ENCODE measurements around the gene BAIAP2. TPM values are rescaled to one million over a fixed set of nuclear protein-coding genes. Genes with fewer than 3 reads are reported as not detected.

Gene BAIAP2
- 10 to 100 TPM; 32.6 to 52.3 (median 50.9) TPM for total RNA-seq
- polyA plus RNA-seq = 10 to 100 TPM in 2 of 3 donors, 1 to 10 TPM in 1; 6.5 to 17.2 (median 14.4) TPM

GRCh38 chr17:81034779-81035520 lies at the start of gene BAIAP2:
Gene BAIAP2, plus strand, starts transcription at chr17:81035151. Its CDS starts 104 bp downstream, at chr17:81035255.
- Histone ChIP-seq H3K9me3 (no peaks in the 10 kb centered on the region), H3K4me1 (peaks cover 0 to 55% (median 53%) of the 10 kb centered on the region in 4 donors), H3K27me3 (no peaks in the 10 kb centered on the region), H3K4me3 (peak within 1 kb of the TSS; percentile 53 to 67 (median 62)), H3K27ac (peak within 1 kb of the TSS; percentile 76 to 92 (median 87)), H3K36me3 (peaks cover 0 to 11% (median 0%) of the 10 kb centered on the region in 4 donors)
- peak; percentile 98 for DNase-seq
- WGBS, 2 donors = 1% methylated on average over 92 of the region's 92 CpGs
- peak; percentile 91 to 96 for TF ChIP-seq POLR2A (IDR thresholded peaks at IDR 0.05)
- no peak for TF ChIP-seq EP300 (IDR thresholded peaks at IDR 0.05)
- TF ChIP-seq POLR2AphosphoS5 (IDR thresholded peaks at IDR 0.05) = peak; percentile 99 to 100 (median 100)
- intact Hi-C loops (cut with DNase I) = loop anchor here (5.0 to 10.0 kb wide), 2 partner anchors 43 to 190 kb away; partner anchors contain the start of genes CEP131 and CHMP6

- WGBS, 2 donors = 73 to 86% methylated on average over 7 of the region's 7 CpGs
- H3K27ac ChIP-seq = peak overlapping the region in 3 of 4 donors; percentile 64 to 83 (median 79)
- H3K36me3 ChIP-seq = no peaks in the 10 kb centered on the region
- intact Hi-C loops (cut with DNase I) = loop anchor here (5.0 kb wide), 1 partner anchor 256 kb away; no protein-coding TSS in a partner anchor
- peaks cover under 1 to 61% (median 55%) of the 10 kb centered on the region in 4 donors for H3K4me1 ChIP-seq
- no peak for DNase-seq
- no peak overlapping the region for H3K4me3 ChIP-seq
- H3K9me3 ChIP-seq = no peaks in the 10 kb centered on the region
- TF ChIP-seq CTCF (IDR thresholded peaks at IDR 0.05) (no peak), EP300 (IDR thresholded peaks at IDR 0.05) (no peak)
- H3K27me3 ChIP-seq = no peaks in the 10 kb centered on the region
These were observed 48.9 kb upstream of the BAIAP2 start for GRCh38 chr17:80986046-80986445.

GRCh38 chr17:80986816-80987475 lies 48.0 kb upstream of the BAIAP2 start:
- no peaks in the 10 kb centered on the region for H3K27me3 ChIP-seq
- intact Hi-C loops (cut with DNase I) = loop anchor here (5.0 kb wide), 1 partner anchor 255 kb away; no protein-coding TSS in a partner anchor
- H3K27ac ChIP-seq = peak overlapping the region in 3 of 4 donors; percentile 64 to 79 (median 70)
- DNase-seq = no peak
- TF ChIP-seq POLR2A (IDR thresholded peaks at IDR 0.05) (no peak), CTCF (IDR thresholded peaks at IDR 0.05) (no peak), EP300 (IDR thresholded peaks at IDR 0.05) (no peak), POLR2AphosphoS5 (IDR thresholded peaks at IDR 0.05) (no peak)
- no peak overlapping the region for H3K4me3 ChIP-seq
- no peaks in the 10 kb centered on the region for H3K9me3 ChIP-seq
- H3K36me3 ChIP-seq = no peaks in the 10 kb centered on the region
- H3K4me1 ChIP-seq = peaks cover 0 to 58% (median 49%) of the 10 kb centered on the region in 4 donors
- WGBS, 2 donors = 54 to 77% methylated on average over 18 of the region's 18 CpGs

- peak overlapping the region in 3 of 4 donors; percentile 64 to 79 (median 70) for H3K27ac ChIP-seq
- intact Hi-C loops (cut with DNase I) = loop anchor here (5.0 kb wide), 1 partner anchor 254 kb away; no protein-coding TSS in a partner anchor
- 77 to 81% methylated on average over 16 of the region's 16 CpGs for WGBS, 2 donors
- no peaks in the 10 kb centered on the region for H3K36me3 ChIP-seq
- no peak for DNase-seq
- no peak for TF ChIP-seq CTCF (IDR thresholded peaks at IDR 0.05)
- no peak for TF ChIP-seq POLR2A (IDR thresholded peaks at IDR 0.05)
- TF ChIP-seq POLR2AphosphoS5 (IDR thresholded peaks at IDR 0.05) = no peak
- no peak for TF ChIP-seq EP300 (IDR thresholded peaks at IDR 0.05)
- peaks cover 0 to 65% (median 57%) of the 10 kb centered on the region in 4 donors for H3K4me1 ChIP-seq
- no peak overlapping the region for H3K4me3 ChIP-seq
- H3K9me3 ChIP-seq = no peaks in the 10 kb centered on the region
- no peaks in the 10 kb centered on the region for H3K27me3 ChIP-seq
These were observed 47.0 kb upstream of the BAIAP2 start for GRCh38 chr17:80987941-80988461.
